PC-3 (cell line): ENCODE measurements around the gene DPEP2. TPM values are rescaled to one million over a fixed set of nuclear protein-coding genes. Genes with fewer than 3 reads are reported as not detected.
"Not testable (repeated sequence)": the region's sequence is repeated elsewhere in the genome, so short reads cannot be mapped to it uniquely, and the experiment has no call there.

ENCODE experiments used
- ATAC-seq: fragments of 200-7000 bp; cut with Tn5 transposase; 2 replicates; pipeline ENCODE4 v1.9.1; 2020; ENCODE audit warnings: mild to moderate bottlenecking, moderate library complexity
- BruUV-seq: library from RNA; stranded (reverse); fragments of 400-500 nt; replicated peaks from 2 replicates; lab custom pipeline; 2021; lab: Mats Ljungman, UMichigan
- CTCF ChIA-PET: fragments of 300-600 bp; sonication (Branson Sonifier 250); formaldehyde crosslinking; loops from one replicate; lab custom pipeline; 2022; ENCODE audit warnings: antibody characterized with exemption; lab: Charles Lee
- POLR2A ChIA-PET: fragments of 300-600 bp; sonication (Branson Sonifier 250); formaldehyde crosslinking; loops from one replicate; lab custom pipeline; 2022; ENCODE audit warnings: antibody characterized with exemption; ENCODE audit not compliant: unreplicated experiment; lab: Charles Lee
- DNase-seq: peaks from one replicate; pipeline ENCODE4 v3.0.0-alpha.2; 2015
- H2AFZ ChIP-seq: fragments of 300-600 bp; sonication (generic); 2 replicates; pipeline ENCODE4 v1.6.0; 2016; ENCODE audit warnings: antibody characterized with exemption, low read length
- H3F3A ChIP-seq: fragments of 300-600 bp; sonication (generic); one replicate; pipeline ENCODE4 v1.6.0; 2017; ENCODE audit warnings: antibody characterized with exemption, low read length, control low read depth, mild to moderate bottlenecking; ENCODE audit not compliant: unreplicated experiment
- H3K27ac ChIP-seq: fragments of 300-600 bp; sonication (generic); 2 replicates; pipeline ENCODE4 v1.5.1; 2016; ENCODE audit warnings: mild to moderate bottlenecking, low read length
- H3K27me3 ChIP-seq: fragments of 300-600 bp; sonication (generic); 2 replicates; pipeline ENCODE4 v1.6.1; 2016; ENCODE audit warnings: low read length, mixed read lengths
- H3K36me3 ChIP-seq: fragments of 300-600 bp; sonication (generic); 2 replicates; pipeline ENCODE4 v1.6.1; 2016; ENCODE audit warnings: low read depth, mixed run types, low read length, mixed read lengths
- H3K4me1 ChIP-seq: fragments of 300-600 bp; sonication (generic); 2 replicates; pipeline ENCODE4 v1.5.1; 2016; ENCODE audit warnings: low read length; ENCODE audit not compliant: insufficient read depth
- H3K4me2 ChIP-seq: fragments of 300-600 bp; sonication (generic); 2 replicates; pipeline ENCODE4 v1.6.0; 2016; ENCODE audit warnings: low read length
- H3K4me3 ChIP-seq: fragments of 300-600 bp; sonication (generic); 2 replicates; pipeline ENCODE4 v1.5.1; 2016; ENCODE audit warnings: mild to moderate bottlenecking, low read length, mixed read lengths
- H3K79me2 ChIP-seq: fragments of 300-600 bp; sonication (generic); 2 replicates; pipeline ENCODE4 v1.6.1; 2017; ENCODE audit warnings: low read length, mixed read lengths
- H3K9ac ChIP-seq: fragments of 300-600 bp; sonication (generic); 2 replicates; pipeline ENCODE4 v1.6.0; 2016; ENCODE audit warnings: mild to moderate bottlenecking, low read length
- H3K9me2 ChIP-seq: fragments of 300-600 bp; sonication (generic); replicated peaks from 2 replicates; pipeline ENCODE4 v1.6.1; 2016; ENCODE audit warnings: mixed run types, low read length, mixed read lengths
- H3K9me3 ChIP-seq: fragments of 300-600 bp; sonication (generic); 2 replicates; pipeline ENCODE4 v1.6.1; 2016; ENCODE audit warnings: low read length, mixed read lengths
- H4K20me1 ChIP-seq: fragments of 300-600 bp; sonication (generic); 2 replicates; pipeline ENCODE4 v1.6.1; 2016; ENCODE audit warnings: low read length, mixed read lengths
- CTCF ChIP-seq: fragments of 300-600 bp; sonication (generic); conservative IDR thresholded peaks from 2 replicates; pipeline ENCODE4 v1.5.1; 2017; ENCODE audit warnings: antibody characterized with exemption, low read depth, mild to moderate bottlenecking, low read length
- EZH2 ChIP-seq: fragments of 300-600 bp; sonication (generic); IDR thresholded peaks from one replicate; pipeline ENCODE4 v1.6.1; 2017; ENCODE audit warnings: antibody characterized with exemption, mild to moderate bottlenecking, low read length; ENCODE audit not compliant: unreplicated experiment
- EZH2phosphoT487 ChIP-seq: fragments of 300-600 bp; sonication (generic); IDR thresholded peaks from 2 replicates; pipeline ENCODE4 v1.6.1; 2018; ENCODE audit warnings: mild to moderate bottlenecking, antibody characterized with exemption, low read length, borderline replicate concordance
- intact Hi-C: fragments of 100-400 bp; cut with micrococcal nuclease; formaldehyde crosslinking; loops from 2 replicates; pipeline ENCODE4 v1.9.0; 2023
- total RNA-seq: library from RNA; depleted of rRNA; stranded (reverse); fragments of >200 nt; gene quantifications from 2 replicates; pipeline ENCODE4 v1.2.3, GENCODE V29; 2014

Gene DPEP2
- total RNA-seq, 1 experiment from 2014 or later = not detected

- ChIA-PET POLR2A (no interaction called here), CTCF (no interaction called here)
- intact Hi-C loops = no loop called here
- no TSS peak for BruUV-seq
- TF ChIP-seq EZH2 = no peak
- no peak for TF ChIP-seq CTCF
- TF ChIP-seq EZH2phosphoT487 = no peak
- DNase-seq = no peak
- Histone ChIP-seq H3K36me3 (no peaks in the 10 kb centered on the region), H3K27ac (no peak overlapping the region), H3K4me3 (no peak overlapping the region), H3K9me3 (no peaks in the 10 kb centered on the region), H2AFZ (no peak overlapping the region), H3K4me2 (no peak overlapping the region), H3F3A (no peaks in the 10 kb centered on the region), H3K27me3 (no peaks in the 10 kb centered on the region), H3K9ac (no peak overlapping the region), H3K9me2 (no peaks in the 10 kb centered on the region), H3K79me2 (no peaks in the 10 kb centered on the region), H4K20me1 (no peaks in the 10 kb centered on the region), H3K4me1 (no peaks in the 10 kb centered on the region)
- ATAC-seq = no peak
Measured at GRCh38 chr16:67975321-67976105, 23.8 kb downstream of the DPEP2 start.

- H3K79me2 ChIP-seq, H3K4me3 ChIP-seq, CTCF ChIA-PET, DNase-seq, BruUV-seq, H3K4me2 ChIP-seq, H3K4me1 ChIP-seq, intact Hi-C loops, H2AFZ ChIP-seq, H3K9ac ChIP-seq, H3K27me3 ChIP-seq, H4K20me1 ChIP-seq, H3K27ac ChIP-seq, H3K9me3 ChIP-seq, H3K9me2 ChIP-seq, H3F3A ChIP-seq, H3K36me3 ChIP-seq, ATAC-seq: not testable (repeated sequence)
- POLR2A ChIA-PET = interaction anchor here (0.7 kb wide), 1 partner anchor 80 kb away, joined by 11 read pairs; no protein-coding TSS in a partner anchor
Measured at GRCh38 chr16:67972285-67972684, 27.0 kb downstream of the DPEP2 start.

GRCh38 chr16:67971111-67971510 is 28.2 kb downstream of the DPEP2 start:
- Histone ChIP-seq H3K27ac (no peak overlapping the region), H3K79me2 (peaks cover 20% of the 10 kb centered on the region), H3K4me3 (no peak overlapping the region), H3F3A (no peaks in the 10 kb centered on the region), H3K36me3 (no peaks in the 10 kb centered on the region), H3K4me1 (peaks cover 17% of the 10 kb centered on the region), H3K9ac (no peak overlapping the region), H2AFZ (no peak overlapping the region), H3K9me3 (no peaks in the 10 kb centered on the region), H3K9me2 (no peaks in the 10 kb centered on the region), H4K20me1 (no peaks in the 10 kb centered on the region), H3K27me3 (no peaks in the 10 kb centered on the region), H3K4me2 (no peak overlapping the region)
- intact Hi-C loops = no loop called here
- ATAC-seq (no peak), DNase-seq (no peak)
- ChIA-PET POLR2A (no interaction called here), CTCF (no interaction called here)
- no peak for TF ChIP-seq CTCF
- no peak for TF ChIP-seq EZH2
- TF ChIP-seq EZH2phosphoT487 = no peak
- no TSS peak for BruUV-seq
